Activated naive CD4-positive, alpha-beta T cell treated with anti-CD3 and anti-CD28 coated beads for 36 hours (primary cell): Measurements from ENCODE around the gene TMEM272. TPM values are rescaled to one million over a fixed set of nuclear protein-coding genes. Genes with fewer than 3 reads are reported as not detected.

Source experiments
- total RNA-seq, 2 experiments: library from RNA; stranded (reverse); gene quantifications; one replicate each; pipeline ENCODE4 v1.2.3, GENCODE V29; 2021

TMEM272 gene
- total RNA-seq, 2 experiments from 2014 or later: 0.41 to 0.42 TPM

Other genes starting within 250 kb of the TMEM272 start
- gene DHRS12, start 41.0 kb downstream of the TMEM272 start, total RNA-seq: 1 to 10 TPM; 4.1 to 4.9 TPM
- gene CCDC70, start 16.8 kb upstream of the TMEM272 start, total RNA-seq: not detected
- under 1 TPM; 0.69 to 0.74 TPM for gene ATP7B, start 166.3 kb upstream of the TMEM272 start, total RNA-seq
- gene ALG11, start 167.2 kb upstream of the TMEM272 start, total RNA-seq: 10 to 100 TPM; 12.6 to 15.6 TPM
- gene UTP14C, start 179.5 kb upstream of the TMEM272 start, total RNA-seq: 1 to 10 TPM; 4.5 to 5.1 TPM